Testis (tissue), 2 donors: Measurements from ENCODE around the gene SPG11.
A peak's percentile ranks its signal among the peaks of the same experiment; 100 is the strongest.

Source experiments
- CTCF ChIP-seq, 3 experiments: fragments of 450-650 bp in 2 of 3; fragments of 200-600 bp in 1 of 3; sonication (generic) in 1 of 3; IDR thresholded peaks; one replicate each; pipeline ENCODE4 v1.5.1; 2016 to 2019; ENCODE audit warnings: antibody characterized with exemption in 3 of 3, mild to moderate bottlenecking in 2 of 3, moderate library complexity in 1 of 3
- POLR2A ChIP-seq: fragments of 450-650 bp; IDR thresholded peaks from one replicate; pipeline ENCODE4 v1.6.1; 2017; ENCODE audit warnings: antibody characterized with exemption, mild to moderate bottlenecking, moderate library complexity

- TF ChIP-seq CTCF (IDR thresholded peaks at IDR 0.05) (peak in 2 of 3 experiments; percentile 26 to 48), POLR2A (no peak)
Measured at GRCh38 chr15:44550256-44550655, 113.2 kb downstream of the SPG11 start.
